Activated naive CD8-positive, alpha-beta T cell treated with anti-CD3 and anti-CD28 coated beads, Interleukin-2, amount 50 U/mL, for 24 hours (primary cell): ENCODE results near the gene FBXW8.

Experiments used
- ATAC-seq: fragments of 150-1000 bp; cut with Tn5 transposase; one replicate; pipeline ENCODE4 v1.10.0; 2021
- DNase-seq: peaks from one replicate; pipeline ENCODE4 v3.0.0; 2021
- H3K27ac Mint-ChIP-seq: one replicate; pipeline ENCODE4 v1.8.0; 2021; ENCODE audit warnings: mild to moderate bottlenecking, mixed read lengths
- H3K27me3 Mint-ChIP-seq: one replicate; pipeline ENCODE4 v1.8.0; 2021; ENCODE audit warnings: mixed read lengths
- H3K36me3 Mint-ChIP-seq: one replicate; pipeline ENCODE4 v1.8.0; 2021; ENCODE audit warnings: low read depth, mixed read lengths
- H3K4me1 Mint-ChIP-seq: one replicate; pipeline ENCODE4 v1.8.0; 2021; ENCODE audit warnings: mixed read lengths
- H3K4me3 Mint-ChIP-seq: one replicate; pipeline ENCODE4 v1.8.0; 2021; ENCODE audit warnings: mild to moderate bottlenecking, moderate library complexity, mixed read lengths
- H3K9me3 Mint-ChIP-seq: one replicate; pipeline ENCODE4 v1.8.0; 2021; ENCODE audit warnings: mixed read lengths

Gene FBXW8

GRCh38 chr12:116950628-116951325, 40.0 kb downstream of the FBXW8 start:
- no peak overlapping the region for H3K4me3 Mint-ChIP-seq
- ATAC-seq, result no peak
- no peak overlapping the region for H3K27ac Mint-ChIP-seq
- no peaks in the 10 kb centered on the region for H3K4me1 Mint-ChIP-seq
- peaks cover 10% of the 10 kb centered on the region for H3K36me3 Mint-ChIP-seq
- H3K9me3 Mint-ChIP-seq, result no peaks in the 10 kb centered on the region
- no peak for DNase-seq
- H3K27me3 Mint-ChIP-seq, result no peaks in the 10 kb centered on the region

DNA sequence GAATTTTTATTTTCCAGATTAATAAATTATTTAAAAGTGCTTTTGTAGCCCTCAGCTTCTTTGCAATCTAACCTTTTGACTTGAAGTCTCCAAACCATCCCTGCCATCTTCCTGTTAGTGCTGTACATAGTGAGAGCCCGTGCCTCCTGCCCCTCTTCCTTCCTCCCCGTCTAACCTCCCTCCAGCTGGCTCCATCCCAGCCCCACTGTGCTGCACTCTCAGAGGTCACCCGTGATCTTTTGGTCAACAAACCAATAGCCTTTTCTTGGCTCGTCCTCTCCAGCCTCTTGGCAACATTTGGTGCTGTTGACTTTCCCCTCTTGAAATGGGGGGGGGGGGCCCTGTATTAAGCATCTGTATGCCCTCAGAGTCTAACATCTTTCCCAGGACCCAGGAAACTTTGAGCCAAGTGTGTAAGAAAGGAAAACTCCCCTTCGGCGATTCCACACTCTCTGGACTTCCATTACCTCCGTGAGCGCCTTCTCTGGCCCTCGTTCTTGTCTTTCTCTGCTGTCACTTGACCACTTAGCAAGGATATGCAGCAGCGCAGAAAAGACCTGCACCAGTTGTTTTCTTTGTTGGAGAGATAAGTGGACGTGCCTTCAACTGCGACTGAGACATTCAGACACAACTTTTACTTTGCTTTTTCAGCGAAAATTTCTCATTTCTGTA, 44.1 kb downstream of the FBXW8 start:
- Mint-ChIP-seq H3K4me1 (peaks cover 8% of the 10 kb centered on the region), H3K27me3 (no peaks in the 10 kb centered on the region), H3K27ac (no peak overlapping the region), H3K9me3 (no peaks in the 10 kb centered on the region), H3K36me3 (peaks cover 2% of the 10 kb centered on the region), H3K4me3 (no peak overlapping the region)
- ATAC-seq (no peak), DNase-seq (no peak)

GRCh38 chr12:116955382-116956021, 44.8 kb downstream of the FBXW8 start:
- Mint-ChIP-seq H3K4me3 (no peak overlapping the region), H3K36me3 (peaks cover 2% of the 10 kb centered on the region), H3K4me1 (peaks cover 15% of the 10 kb centered on the region), H3K9me3 (no peaks in the 10 kb centered on the region), H3K27me3 (no peaks in the 10 kb centered on the region), H3K27ac (no peak overlapping the region)
- no peak for ATAC-seq
- DNase-seq, result no peak

DNA sequence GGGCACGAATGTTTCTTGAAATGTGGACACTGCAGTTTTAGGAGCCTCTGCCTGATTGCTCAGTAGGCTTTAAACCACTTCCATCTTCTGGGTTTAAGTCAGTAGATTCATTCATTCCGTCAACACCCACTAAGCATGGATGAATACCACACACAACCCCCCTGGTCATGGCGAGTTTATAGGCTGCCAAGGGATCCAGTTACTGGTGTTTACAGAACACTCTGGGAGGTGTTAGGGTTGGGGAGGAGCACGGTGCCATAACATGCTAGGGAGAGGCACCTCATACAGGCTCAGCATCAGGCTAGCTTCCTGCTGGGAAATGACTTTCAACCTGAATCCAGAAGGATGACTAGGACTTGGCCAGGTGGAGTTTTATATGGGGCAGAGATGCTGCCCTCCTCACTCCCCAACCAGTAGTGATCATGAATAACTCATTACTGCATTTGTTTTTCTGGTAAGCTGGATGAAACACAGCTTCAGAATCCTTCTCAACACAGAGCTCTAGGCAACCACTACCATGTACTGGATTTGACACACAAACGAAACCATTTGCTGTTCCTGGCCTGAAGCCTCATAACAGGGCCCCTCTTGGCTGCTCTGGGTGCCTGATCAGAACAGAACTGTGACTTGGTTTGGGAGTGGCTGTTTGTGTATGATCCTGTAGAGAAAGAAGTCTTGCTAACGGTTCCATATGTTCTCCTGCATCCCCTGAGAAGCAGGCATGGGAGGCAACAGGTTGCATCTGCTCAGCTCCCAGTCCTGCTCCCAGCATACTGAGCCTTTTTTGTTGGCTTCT, 47.9 kb downstream of the FBXW8 start:
- ATAC-seq (peak; percentile 25), DNase-seq (no peak)
- Mint-ChIP-seq H3K27ac (no peak overlapping the region), H3K4me1 (peaks cover 31% of the 10 kb centered on the region), H3K4me3 (no peak overlapping the region), H3K9me3 (no peaks in the 10 kb centered on the region), H3K36me3 (no peaks in the 10 kb centered on the region), H3K27me3 (no peaks in the 10 kb centered on the region)

DNA sequence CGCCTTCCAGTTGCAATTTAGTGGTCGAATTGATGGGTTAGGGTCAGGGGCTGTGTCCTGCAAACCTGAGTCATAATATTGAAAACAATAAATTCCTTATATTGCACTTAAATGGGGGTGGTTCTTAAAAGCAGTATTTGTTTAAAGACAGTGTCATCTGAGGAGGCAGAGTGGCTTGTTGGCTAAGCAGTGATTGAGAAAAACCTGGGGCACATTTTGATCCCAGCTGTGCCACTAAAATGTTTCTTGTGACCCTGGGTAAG, 48.4 kb downstream of the FBXW8 start:
- ATAC-seq, result no peak
- Mint-ChIP-seq H3K27ac (no peak overlapping the region), H3K4me1 (peaks cover 31% of the 10 kb centered on the region)

GRCh38 chr12:116959845-116960514, 49.2 kb downstream of the FBXW8 start:
- Mint-ChIP-seq H3K4me3 (no peak overlapping the region), H3K9me3 (no peaks in the 10 kb centered on the region), H3K4me1 (peaks cover 31% of the 10 kb centered on the region), H3K27me3 (no peaks in the 10 kb centered on the region), H3K27ac (no peak overlapping the region), H3K36me3 (peaks cover 3% of the 10 kb centered on the region)
- DNase-seq (peak; percentile 20), ATAC-seq (peak; percentile 87)

More for the DNA sequence above, 48.4 kb downstream of the FBXW8 start:
- Mint-ChIP-seq H3K36me3 (no peaks in the 10 kb centered on the region), H3K9me3 (no peaks in the 10 kb centered on the region), H3K27me3 (no peaks in the 10 kb centered on the region), H3K4me3 (no peak overlapping the region)
- DNase-seq, result no peak

DNA sequence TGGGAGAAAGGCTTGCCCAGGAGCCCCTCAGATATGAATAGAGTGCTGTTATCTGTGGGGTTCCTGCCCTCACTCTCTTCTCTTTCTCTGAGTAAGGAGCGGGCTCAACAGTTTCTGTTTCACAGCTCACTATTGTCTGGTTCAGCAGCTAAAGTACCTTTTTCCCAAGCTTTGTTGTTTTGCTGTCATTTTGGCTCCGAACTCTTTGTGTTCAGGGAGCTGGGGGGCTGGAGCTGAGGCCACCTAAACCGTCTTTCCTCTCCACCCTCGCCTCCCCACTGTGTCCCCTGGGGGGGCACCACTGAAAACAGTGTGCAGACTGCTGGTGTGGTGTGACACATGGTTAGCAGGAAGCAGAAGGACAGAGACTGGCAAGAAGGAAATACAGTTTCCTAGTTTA, 51.4 kb downstream of the FBXW8 start:
- Mint-ChIP-seq H3K4me3 (no peak overlapping the region), H3K9me3 (no peaks in the 10 kb centered on the region), H3K4me1 (peaks cover 31% of the 10 kb centered on the region), H3K27ac (no peak overlapping the region), H3K27me3 (no peaks in the 10 kb centered on the region), H3K36me3 (peaks cover 10% of the 10 kb centered on the region)
- no peak for DNase-seq
- ATAC-seq, result no peak

DNA sequence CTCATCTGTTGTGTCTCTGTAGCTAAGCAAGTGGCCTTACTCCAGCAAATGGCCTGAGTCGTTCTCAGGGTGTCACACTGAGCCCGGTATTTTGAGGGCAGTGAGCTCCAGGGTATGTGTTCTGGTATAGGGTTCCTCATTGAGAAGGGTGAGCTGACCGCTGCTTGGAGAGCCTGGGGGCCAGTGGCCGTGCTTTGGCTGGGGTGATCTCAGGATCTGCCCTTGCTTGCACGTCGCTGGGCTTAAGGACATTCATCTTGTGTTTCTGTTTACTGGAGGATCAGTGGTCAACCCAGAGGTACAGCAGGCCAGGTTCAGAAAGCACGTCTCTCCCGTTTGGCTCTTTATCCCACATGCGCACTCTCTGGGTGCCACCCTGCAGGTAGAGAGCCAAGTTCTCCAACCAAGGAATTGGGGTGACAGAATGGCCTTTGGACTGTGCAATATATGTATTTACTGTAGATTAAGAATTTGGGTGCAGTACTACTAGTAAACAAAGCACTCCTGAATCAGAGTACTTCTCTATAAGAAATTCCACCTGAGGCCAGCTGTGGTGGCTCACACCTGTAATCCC, 52.1 kb downstream of the FBXW8 start:
- Mint-ChIP-seq H3K4me1 (peaks cover 31% of the 10 kb centered on the region), H3K9me3 (no peaks in the 10 kb centered on the region), H3K4me3 (no peak overlapping the region), H3K27me3 (no peaks in the 10 kb centered on the region), H3K36me3 (peaks cover 12% of the 10 kb centered on the region), H3K27ac (no peak overlapping the region)
- ATAC-seq, result no peak
- DNase-seq, result no peak

GRCh38 chr12:116964054-116965050, 53.6 kb downstream of the FBXW8 start:
- Mint-ChIP-seq H3K27ac (no peak overlapping the region), H3K36me3 (peaks cover 18% of the 10 kb centered on the region), H3K9me3 (no peaks in the 10 kb centered on the region), H3K27me3 (no peaks in the 10 kb centered on the region), H3K4me1 (peaks cover 26% of the 10 kb centered on the region), H3K4me3 (no peak overlapping the region)
- no peak for ATAC-seq
- DNase-seq, result no peak

DNA sequence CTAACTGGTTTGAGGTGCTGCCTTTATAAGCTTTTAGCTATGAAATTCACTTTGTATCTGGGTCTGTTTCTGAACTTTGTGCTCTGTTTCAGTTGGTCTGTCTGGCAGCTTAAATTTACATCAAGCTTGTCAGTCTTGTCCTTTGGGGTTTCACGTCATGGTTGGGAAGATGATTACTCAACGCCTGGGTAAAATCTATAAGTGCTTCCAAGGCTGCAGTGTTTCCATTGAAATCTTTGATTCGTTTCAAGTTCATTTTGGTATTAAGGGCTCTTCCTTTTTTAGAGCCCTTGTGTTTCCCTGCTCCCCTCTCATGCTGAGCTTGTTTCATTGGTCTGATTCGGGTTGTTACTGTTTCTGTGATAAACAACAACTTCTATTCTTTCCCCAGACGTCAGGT, 58.2 kb downstream of the FBXW8 start:
- ATAC-seq (no peak), DNase-seq (no peak)
- H3K4me3 Mint-ChIP-seq, result no peak overlapping the region
- no peaks in the 10 kb centered on the region for H3K27me3 Mint-ChIP-seq
- no peak overlapping the region for H3K27ac Mint-ChIP-seq
- no peaks in the 10 kb centered on the region for H3K4me1 Mint-ChIP-seq
- H3K36me3 Mint-ChIP-seq, result peaks cover 22% of the 10 kb centered on the region
- no peaks in the 10 kb centered on the region for H3K9me3 Mint-ChIP-seq

GRCh38 chr12:116969615-116970585, 59.1 kb downstream of the FBXW8 start:
- Mint-ChIP-seq H3K4me1 (no peaks in the 10 kb centered on the region), H3K4me3 (no peak overlapping the region), H3K36me3 (peaks cover 20% of the 10 kb centered on the region), H3K9me3 (no peaks in the 10 kb centered on the region), H3K27ac (no peak overlapping the region), H3K27me3 (no peaks in the 10 kb centered on the region)
- DNase-seq, result no peak
- no peak for ATAC-seq

GRCh38 chr12:116971222-116971621, 60.5 kb downstream of the FBXW8 start:
- Mint-ChIP-seq H3K27ac (no peak overlapping the region), H3K27me3 (no peaks in the 10 kb centered on the region), H3K9me3 (no peaks in the 10 kb centered on the region), H3K4me3 (no peak overlapping the region), H3K36me3 (peaks cover 17% of the 10 kb centered on the region), H3K4me1 (no peaks in the 10 kb centered on the region)
- ATAC-seq, result no peak
- DNase-seq, result no peak
